Glutamatergic neuron (in vitro differentiated cells): ENCODE measurements around the gene S100A6. TPM values are rescaled to one million over a fixed set of nuclear protein-coding genes. Genes with fewer than 3 reads are reported as not detected.

Experiments
- DNase-seq: peaks from one replicate; pipeline ENCODE4 v3.0.0; 2022
- H3K27ac Mint-ChIP-seq: one replicate; pipeline ENCODE4 v1.8.0; 2020; ENCODE audit warnings: mild to moderate bottlenecking, mixed read lengths, inconsistent platforms; ENCODE audit not compliant: unreplicated experiment
- H3K27me3 Mint-ChIP-seq: one replicate; pipeline ENCODE4 v1.8.0; 2020; ENCODE audit warnings: mild to moderate bottlenecking, moderate library complexity, mixed read lengths, inconsistent platforms; ENCODE audit not compliant: unreplicated experiment
- H3K36me3 Mint-ChIP-seq: one replicate; pipeline ENCODE4 v1.8.0; 2020; ENCODE audit warnings: mild to moderate bottlenecking, mixed read lengths, inconsistent platforms; ENCODE audit not compliant: unreplicated experiment
- H3K4me1 Mint-ChIP-seq: one replicate; pipeline ENCODE4 v1.8.0; 2020; ENCODE audit warnings: mild to moderate bottlenecking, low read depth, mixed read lengths, inconsistent platforms; ENCODE audit not compliant: unreplicated experiment
- H3K4me3 Mint-ChIP-seq: one replicate; pipeline ENCODE4 v1.8.0; 2020; ENCODE audit warnings: mild to moderate bottlenecking, mixed read lengths, inconsistent platforms; ENCODE audit not compliant: unreplicated experiment
- H3K9me3 Mint-ChIP-seq: one replicate; pipeline ENCODE4 v1.8.0; 2020; ENCODE audit warnings: mild to moderate bottlenecking, moderate library complexity, mixed read lengths, inconsistent platforms; ENCODE audit not compliant: unreplicated experiment
- total RNA-seq: library from RNA; stranded (reverse); fragmentation: NEBNext Ultra II Directional; extraction: Animal tissue kit (Norgen Biotek cat#: 25700); gene quantifications from one replicate; pipeline ENCODE4 v1.2.1, GENCODE V29; 2021; ENCODE audit not compliant: unreplicated experiment
- TF ChIP-seq, protein P1 (sequence below): fragments of 200-600 bp; sonication (generic); IDR thresholded peaks from one replicate; pipeline ENCODE4 v1.5.0; 2021; ENCODE audit not compliant: partially characterized antibody, unreplicated experiment

The S100A6 gene
- total RNA-seq, 1 donor from 2014 or later, result 41.9 TPM

DNA sequence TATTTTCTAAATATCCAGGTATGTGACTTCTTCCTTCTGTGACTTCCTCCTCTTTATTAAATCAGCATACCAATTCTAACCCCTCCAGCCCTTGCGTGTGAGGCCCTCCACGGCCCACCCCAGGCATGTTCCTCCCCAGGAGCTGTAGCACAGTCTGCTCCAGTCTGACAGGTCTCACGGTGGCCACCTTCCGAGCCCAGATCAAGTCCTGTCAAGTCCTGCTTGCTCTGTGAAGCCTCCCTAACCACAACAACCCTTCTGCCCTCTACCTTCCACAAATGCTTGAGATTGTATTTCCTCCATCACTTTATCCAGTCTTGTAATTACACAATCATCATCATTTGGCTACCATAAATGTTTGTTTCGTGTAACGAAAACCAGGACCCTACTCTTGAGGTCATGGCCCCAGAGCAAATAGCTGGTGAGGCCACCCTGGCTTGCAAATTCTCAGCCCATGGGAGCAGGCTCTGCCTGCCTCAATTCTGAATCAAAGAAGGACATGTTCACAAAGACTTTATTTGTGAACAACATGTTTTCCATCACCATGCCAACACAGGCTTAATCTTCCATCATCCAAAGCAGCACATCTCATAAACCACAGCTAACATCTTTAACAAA lies 42.3 kb downstream of the S100A6 start:
- Mint-ChIP-seq H3K27ac (no peak overlapping the region), H3K27me3 (peaks cover 4% of the 10 kb centered on the region), H3K9me3 (no peaks in the 10 kb centered on the region), H3K36me3 (no peaks in the 10 kb centered on the region), H3K4me3 (no peak overlapping the region), H3K4me1 (peaks cover 17% of the 10 kb centered on the region)
- no peak for DNase-seq
- TF ChIP-seq, protein P1, sequence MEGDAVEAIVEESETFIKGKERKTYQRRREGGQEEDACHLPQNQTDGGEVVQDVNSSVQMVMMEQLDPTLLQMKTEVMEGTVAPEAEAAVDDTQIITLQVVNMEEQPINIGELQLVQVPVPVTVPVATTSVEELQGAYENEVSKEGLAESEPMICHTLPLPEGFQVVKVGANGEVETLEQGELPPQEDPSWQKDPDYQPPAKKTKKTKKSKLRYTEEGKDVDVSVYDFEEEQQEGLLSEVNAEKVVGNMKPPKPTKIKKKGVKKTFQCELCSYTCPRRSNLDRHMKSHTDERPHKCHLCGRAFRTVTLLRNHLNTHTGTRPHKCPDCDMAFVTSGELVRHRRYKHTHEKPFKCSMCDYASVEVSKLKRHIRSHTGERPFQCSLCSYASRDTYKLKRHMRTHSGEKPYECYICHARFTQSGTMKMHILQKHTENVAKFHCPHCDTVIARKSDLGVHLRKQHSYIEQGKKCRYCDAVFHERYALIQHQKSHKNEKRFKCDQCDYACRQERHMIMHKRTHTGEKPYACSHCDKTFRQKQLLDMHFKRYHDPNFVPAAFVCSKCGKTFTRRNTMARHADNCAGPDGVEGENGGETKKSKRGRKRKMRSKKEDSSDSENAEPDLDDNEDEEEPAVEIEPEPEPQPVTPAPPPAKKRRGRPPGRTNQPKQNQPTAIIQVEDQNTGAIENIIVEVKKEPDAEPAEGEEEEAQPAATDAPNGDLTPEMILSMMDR, result no peak

DNA sequence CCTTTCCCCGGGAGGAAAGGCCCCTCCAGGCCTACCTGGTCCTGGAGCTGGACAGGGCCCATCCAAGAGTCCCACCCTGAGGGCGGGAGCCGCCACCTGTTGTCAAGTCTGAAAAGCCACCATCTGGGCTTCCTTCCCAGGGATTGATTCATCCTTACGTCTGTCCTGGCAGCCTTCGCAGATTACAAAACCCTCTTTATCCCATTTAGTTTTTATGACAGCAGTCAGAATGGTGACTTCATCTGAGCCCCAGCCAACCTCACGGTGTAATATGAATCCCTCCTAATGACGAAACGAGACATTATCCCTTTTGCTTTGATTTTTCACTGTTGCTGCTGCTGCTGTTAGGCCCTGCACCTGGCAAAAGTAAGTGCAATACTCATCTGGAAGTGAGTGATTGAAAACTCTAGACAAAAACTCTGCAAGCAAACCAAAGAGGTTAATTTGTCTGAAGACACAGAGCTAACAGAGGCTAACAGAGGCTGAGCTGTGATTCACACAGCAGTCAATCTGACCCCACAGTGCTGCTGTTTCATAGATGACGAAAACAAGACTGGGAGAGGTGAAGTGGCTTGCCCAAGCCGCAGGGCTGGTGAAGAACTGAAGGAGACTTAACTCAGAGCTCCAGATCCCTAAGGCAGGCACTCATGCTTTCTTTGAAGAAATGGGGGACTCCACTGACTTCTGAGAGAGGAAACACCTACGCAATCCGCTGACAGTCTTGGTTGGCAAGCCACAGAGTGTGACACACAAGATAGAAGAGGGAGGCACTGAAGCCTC lies 45.3 kb downstream of the S100A6 start:
- peak; percentile 33 for DNase-seq
- Mint-ChIP-seq H3K36me3 (no peaks in the 10 kb centered on the region), H3K4me3 (no peak overlapping the region), H3K9me3 (no peaks in the 10 kb centered on the region), H3K4me1 (peaks cover 15% of the 10 kb centered on the region), H3K27me3 (peaks cover 6% of the 10 kb centered on the region), H3K27ac (peak overlapping the region; percentile 60)
- TF ChIP-seq, protein P1, result no peak

DNA sequence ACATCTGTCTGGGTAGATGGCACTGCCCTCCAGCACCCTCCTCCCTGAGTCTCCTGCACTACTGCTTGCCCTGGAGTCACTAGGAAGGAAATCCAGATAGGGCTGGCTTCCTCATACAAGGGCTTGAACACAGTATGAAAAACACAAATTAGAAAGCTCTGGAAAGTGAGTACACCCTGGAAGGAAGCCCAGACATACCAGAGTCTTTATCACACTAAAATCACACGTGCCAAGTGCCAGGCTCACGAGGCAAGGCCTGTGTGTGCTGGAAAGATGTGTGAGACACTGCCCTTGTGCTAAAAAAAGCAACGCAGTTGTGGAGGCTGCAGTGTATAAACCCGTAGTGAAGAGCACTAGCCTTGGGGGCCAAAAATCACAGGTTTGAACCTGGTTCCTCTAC lies 47.1 kb downstream of the S100A6 start:
- Mint-ChIP-seq H3K27ac (no peak overlapping the region), H3K27me3 (peaks cover 6% of the 10 kb centered on the region), H3K9me3 (no peaks in the 10 kb centered on the region), H3K36me3 (no peaks in the 10 kb centered on the region), H3K4me1 (peaks cover 10% of the 10 kb centered on the region), H3K4me3 (no peak overlapping the region)
- TF ChIP-seq, protein P1, result no peak
- no peak for DNase-seq

DNA sequence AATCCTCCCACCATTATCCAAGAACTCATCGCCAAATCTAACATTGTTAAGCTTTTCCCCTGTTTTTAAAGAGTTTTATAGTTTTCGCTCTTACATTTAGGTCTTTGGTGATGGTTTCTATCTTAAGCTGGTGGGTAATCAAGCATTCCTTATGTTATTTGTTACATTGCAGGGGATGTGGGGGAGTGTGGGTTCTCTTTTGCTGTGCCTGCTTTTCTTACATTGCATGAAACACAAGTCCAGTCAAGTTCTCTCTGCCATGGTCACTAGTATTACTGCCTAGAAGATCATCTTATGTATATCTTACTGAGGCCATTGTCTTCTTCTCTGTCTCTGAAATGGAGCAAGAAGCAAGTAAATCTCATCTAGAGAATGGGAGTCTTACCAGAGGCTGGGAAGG lies 48.1 kb downstream of the S100A6 start:
- Mint-ChIP-seq H3K4me3 (no peak overlapping the region), H3K27ac (no peak overlapping the region), H3K4me1 (peaks cover 10% of the 10 kb centered on the region), H3K36me3 (no peaks in the 10 kb centered on the region), H3K27me3 (peaks cover 4% of the 10 kb centered on the region), H3K9me3 (no peaks in the 10 kb centered on the region)
- TF ChIP-seq, protein P1, result no peak
- DNase-seq, result no peak

DNA sequence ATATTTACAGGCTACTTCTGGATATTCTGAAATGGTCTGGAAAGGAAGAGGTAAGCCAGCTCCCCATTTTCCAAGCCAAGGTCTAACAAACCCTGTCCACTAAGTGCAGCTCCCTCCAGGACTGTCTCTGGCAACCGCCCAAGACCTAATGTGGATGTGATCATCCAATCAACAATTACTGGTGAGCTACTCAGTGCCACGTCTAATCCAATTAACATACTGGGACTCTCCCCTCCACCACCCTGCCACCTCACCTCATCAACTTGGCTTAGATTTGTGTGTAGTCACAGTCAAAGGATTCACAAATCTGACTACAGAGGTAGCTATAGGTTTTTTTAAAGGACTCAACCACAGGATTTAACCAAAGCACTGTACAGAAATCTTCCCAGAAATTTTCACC lies 49.9 kb downstream of the S100A6 start:
- H3K4me1 Mint-ChIP-seq, result peaks cover 9% of the 10 kb centered on the region

More for the DNA sequence above, 49.9 kb downstream of the S100A6 start:
- Mint-ChIP-seq H3K4me3 (no peak overlapping the region), H3K36me3 (no peaks in the 10 kb centered on the region), H3K27me3 (peaks cover 2% of the 10 kb centered on the region), H3K27ac (no peak overlapping the region), H3K9me3 (no peaks in the 10 kb centered on the region)
- TF ChIP-seq, protein P1, result no peak
- DNase-seq, result no peak
